Activated CD4-positive, alpha-beta T cell treated with anti-CD3 and anti-CD28 coated beads, Interleukin-2, Interleukin-4, amounts not matched to agents 100 ng/mL and 50 ng/mL, durations not matched to agents 16 hours and 8 hours (primary cell): ENCODE measurements around the gene LATS1.
"Not testable (repeated sequence)": the region's sequence is repeated elsewhere in the genome, so short reads cannot be mapped to it uniquely, and the experiment has no call there.

Source experiments
- DNase-seq: peaks from one replicate; pipeline ENCODE4 v3.0.0-alpha.2; 2020; ENCODE audit warnings: low spot score

Gene LATS1

DNA sequence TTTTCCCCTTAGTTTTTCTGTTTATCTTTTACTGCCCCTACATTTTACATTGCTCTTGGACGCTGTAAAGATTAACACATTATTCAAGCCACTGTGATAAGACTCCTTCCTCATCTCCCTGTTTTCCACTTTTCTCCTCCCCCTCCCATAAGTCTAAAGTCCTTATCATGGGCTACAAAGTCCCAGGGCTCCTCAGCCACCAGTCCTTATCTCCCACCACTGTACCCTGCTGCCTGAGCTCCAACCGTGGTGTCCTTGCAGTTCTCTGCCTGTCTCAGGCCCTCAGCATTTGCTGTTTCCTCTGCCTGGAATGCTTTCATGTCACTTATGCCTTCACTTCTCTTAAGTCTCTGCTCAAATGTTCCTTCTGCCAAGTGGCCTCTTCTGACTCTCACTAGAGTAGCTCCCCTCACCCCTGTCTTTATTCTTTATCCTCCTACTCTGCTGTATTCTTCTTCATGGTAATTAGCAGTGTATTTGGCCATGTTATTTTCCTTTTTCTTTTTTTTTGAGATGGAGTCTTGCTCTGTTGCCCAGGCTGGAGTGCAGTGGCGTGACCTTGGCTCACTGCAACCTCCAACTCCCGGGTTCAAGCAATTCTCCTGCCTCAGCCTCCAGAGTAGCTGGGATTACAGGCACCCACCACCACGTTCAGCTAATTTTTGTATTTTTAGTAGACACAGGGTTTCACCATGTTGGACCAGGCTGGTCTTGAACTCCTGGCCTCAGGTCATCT is 10.8 kb upstream of the LATS1 start:
- no peak for DNase-seq

DNA sequence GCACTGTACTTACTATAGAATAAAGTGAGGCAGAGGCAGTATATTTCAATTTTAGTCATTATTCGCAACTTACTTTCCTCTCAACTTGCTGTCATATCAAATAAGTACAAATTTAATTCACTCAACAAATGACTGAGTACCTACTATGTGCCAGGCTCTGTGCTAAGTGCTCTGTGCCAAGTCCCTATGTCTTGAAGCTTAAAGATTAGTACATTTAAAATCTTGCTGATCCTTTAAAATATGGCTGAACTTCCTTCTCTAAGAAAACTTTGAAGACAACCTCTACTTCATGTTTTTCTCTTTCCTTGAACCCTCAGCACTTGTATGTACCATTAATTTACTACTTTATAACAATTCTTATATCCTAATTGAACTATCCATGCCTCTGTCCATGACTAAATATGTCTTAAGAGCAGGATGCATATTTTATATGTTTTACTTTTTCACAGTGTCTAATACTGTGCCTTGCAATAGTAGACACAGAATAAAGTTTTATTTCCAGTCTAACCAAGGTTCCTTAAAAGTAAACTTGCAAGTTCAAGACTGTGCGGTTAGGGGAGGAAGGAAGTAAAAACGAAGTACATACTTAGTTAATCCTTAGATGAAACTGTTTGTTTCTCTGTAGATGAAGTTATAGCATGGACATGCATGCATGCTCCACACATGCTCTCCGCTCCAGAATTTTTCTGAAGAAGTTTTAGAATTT is 10.0 kb upstream of the LATS1 start:
- DNase-seq, result no peak

DNA sequence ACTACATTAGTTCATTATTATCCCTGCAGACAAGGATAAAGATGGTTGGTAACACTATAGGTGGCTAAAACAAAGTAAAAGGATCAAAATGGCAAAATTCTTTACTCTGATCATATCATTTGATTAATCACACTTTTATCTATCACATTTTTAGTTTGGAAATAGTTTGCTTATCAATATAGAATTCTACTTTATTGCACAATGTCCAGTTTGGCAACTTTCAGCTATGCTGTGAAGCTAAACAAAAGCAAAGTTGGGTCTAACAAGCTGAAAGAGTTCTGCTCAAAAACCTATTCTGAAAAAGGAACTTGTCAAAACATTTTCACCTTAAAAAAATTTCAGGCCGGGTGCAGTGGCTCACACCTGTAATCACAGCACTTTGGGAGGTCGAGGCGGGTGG is 7.9 kb upstream of the LATS1 start:
- no peak for DNase-seq

DNA sequence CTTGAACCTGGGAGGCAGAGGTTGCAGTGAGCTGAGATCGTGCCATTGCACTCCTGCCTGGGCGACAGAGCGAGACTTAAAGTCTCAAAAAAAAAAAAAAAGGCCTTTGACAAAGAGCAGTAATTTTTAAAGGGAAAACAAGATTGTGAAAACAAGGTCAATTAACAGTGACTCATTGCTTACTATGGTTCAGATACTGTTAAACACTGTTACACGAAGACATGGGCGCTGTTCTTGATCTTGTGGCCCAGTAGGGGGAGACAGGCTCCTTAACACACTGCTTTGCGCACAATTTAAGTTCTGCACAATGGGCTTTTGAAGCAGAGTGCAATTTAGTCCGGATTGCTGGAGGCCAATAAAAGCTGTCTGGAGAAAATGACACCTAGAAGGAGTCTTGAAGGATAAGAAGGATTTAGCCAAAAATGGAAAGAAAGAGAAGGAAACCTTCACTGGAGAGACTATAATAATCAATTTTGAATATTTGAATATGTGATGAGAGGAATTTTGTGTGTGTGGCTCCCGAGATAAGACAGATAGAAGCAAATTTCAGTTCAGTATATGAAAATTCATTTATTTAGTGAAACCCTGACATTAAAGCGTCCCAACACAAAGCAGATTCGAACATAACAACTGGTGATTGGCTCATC is 6.0 kb upstream of the LATS1 start:
- DNase-seq, result peak; percentile 60

DNA sequence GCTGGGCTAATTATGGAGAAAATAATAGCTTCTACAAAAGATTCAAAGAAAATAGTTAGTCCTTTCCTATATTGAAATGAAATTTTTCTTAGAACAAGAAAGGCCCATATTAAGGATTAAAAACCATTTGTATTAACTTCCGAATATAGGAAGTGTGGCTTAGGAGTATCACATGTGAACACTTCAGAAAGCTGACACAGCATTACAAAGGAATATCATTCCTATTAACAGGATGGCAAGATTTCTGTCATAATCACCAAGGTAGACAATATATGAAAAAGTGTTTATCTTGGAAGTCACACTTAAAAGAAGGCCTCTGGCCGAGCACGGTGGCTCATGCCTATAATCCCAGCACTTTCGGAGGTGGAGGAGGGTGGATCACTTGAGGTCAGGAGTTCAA is 5.4 kb upstream of the LATS1 start:
- no peak for DNase-seq

DNA sequence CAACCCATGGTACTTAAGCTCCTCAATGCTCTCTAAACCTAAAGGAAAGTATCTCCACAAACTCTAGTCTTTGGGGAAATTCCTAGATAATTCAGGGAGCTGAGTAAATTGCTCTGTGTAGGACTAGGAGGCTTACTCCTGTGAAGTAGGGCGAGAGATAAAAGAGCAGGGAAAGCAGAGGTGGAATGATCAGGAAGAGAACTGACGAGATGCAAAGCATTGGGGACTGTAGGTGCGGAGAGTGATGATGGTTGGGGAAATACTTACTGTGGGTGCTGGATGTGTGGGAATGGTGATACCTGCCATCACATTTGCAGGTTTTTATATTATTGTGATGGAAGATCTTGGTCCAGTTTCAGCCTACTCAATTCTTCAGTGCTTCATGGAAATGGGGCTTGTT is 1.6 kb upstream of the LATS1 start:
- no peak for DNase-seq

DNA sequence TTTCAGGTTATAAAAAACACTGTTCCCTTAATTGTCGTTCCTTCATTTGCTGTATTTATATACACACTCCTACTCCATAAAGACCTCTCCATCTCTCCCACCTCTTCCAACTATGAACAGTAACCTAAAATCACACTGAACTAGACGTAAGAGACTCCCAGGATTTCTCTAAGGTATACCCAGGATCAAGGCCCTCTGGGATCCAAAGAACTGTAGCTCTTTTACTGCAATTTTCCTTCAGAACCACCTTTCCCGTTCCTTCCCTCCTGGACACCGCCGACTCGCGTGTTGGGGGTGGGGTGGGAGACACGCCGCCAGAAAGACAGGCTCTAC is 680 bp downstream of the LATS1 start:
- DNase-seq, result no peak

DNA sequence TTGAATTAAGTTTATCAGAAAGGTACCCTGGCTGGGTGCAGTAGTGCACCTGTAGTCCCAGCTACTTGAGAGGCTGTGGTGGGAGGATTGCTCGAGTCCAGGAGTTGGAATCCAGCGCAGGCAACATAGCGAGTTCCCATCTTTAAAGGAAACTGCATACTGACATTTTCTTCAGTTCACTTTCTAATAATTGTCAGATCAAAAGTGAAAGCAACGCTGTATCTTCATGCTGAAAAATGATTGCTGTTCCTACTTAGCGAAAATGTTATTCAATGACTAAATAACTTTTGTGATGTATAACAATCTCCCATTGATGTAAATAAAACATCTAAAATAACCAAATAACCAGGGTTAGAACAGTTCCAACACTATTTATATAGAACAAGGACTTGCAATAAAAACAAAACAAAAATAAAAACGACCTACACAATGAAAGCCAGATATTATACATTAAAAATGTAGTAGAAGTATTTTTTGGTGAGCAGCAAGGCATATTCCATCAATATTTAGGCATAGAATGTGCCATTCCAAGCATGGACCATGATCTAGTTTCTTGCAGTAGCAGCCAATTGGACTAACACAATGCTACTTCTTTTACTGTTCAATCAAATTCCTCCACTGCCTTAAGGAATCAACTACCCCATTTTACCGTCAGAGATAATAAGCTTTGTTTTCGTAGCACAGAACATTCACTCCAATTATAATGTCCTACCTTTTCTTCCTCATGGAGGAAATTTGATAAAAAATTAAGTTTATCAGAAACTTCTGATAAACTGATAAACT is 1.5 kb downstream of the LATS1 start:
- peak; percentile 44 for DNase-seq

DNA sequence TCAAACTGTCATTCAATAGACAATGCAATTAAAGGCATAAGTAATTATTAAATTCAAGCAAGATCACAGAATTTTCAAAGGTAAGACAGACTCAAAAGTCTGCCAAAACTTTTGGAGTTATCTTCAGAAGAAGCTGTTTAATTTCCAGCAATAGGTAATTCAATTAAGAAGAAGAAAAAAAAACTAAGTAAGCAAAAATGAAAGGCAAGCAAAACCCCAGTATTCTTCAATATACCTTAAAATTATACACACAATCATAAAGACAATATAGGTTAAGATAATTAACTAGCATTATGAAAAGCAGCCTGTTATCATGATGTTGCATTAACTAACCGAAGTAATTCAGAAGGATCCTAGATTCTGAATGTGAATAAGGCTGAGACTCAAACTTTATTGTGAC is 3.5 kb downstream of the LATS1 start:
- DNase-seq, result no peak

DNA sequence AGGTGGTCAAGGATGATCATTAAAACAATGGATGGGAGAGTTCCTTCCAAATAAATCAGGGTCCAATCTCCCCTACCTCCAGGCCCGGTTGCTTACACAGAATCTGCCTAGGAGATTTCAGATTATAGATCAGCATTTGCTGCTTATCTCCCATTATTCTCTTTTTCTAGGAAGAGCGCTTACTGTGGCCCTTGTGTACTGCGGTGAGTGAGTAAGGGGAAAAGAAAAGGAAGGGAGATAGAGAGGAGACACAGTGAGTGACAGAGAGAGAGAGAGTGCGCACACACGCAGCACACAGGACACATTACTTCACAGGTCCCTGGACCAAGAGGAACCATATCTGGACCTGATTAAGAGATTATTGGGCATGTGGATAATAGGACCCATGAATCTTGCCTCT is 6.2 kb downstream of the LATS1 start:
- no peak for DNase-seq

DNA sequence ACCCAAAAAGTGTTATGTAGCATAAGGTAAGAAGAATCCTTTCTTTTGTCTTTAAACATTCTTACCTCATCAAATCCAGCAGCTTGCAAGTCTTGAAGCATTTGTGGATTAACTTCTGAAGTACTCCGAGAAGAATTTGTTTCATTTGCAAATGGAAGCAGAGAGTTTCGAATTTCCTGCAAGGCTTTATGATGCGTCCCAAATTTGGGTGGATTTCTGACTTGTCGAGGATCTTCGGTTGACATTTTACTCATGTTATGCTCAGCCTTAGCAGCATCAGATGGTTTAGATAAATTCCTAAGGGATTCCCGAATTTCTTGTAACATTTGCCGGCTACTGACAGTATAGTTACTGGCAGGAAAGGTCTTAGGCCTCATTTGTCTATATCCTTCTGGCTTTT is 16.2 kb downstream of the LATS1 start:
- DNase-seq, result no peak

DNA sequence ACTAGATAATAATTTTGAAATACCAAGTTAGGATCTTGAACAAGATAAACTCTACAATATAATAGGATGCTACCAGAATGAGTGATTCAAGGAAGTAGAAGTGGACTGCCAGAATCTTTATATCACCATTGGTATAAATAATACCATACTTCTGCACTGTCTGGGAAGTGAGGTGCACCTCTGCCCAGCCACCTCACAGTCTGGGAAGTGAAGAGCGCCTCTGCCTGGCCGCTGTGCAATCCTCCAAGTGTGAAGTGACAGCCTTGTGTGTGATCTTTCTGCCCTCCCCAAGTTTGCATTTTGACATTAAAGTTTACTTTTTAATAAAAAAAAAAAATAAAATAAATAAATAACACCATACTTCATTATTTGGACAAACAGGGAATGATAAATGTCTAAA is 18.8 kb downstream of the LATS1 start:
- DNase-seq, result no peak

DNA sequence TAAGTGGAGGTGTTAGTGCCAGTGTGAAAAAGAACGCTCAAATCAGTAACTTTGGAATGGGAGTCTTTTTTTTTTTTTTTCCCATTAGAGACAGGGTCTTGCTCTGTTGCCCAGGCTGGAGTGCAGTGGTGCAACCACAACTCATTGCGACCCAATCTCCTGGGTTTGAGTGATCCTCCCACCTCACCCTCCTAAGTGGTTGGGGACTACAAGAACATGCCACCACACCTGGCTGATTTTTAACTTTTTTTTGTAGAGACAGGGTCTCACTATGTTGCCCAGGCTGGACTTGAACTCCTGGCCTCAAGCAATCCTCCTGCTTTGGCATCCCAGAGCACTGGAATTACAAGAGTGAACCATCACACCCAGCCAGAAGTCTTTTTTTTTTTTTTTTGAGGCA is 19.7 kb downstream of the LATS1 start:
- no peak for DNase-seq

DNA sequence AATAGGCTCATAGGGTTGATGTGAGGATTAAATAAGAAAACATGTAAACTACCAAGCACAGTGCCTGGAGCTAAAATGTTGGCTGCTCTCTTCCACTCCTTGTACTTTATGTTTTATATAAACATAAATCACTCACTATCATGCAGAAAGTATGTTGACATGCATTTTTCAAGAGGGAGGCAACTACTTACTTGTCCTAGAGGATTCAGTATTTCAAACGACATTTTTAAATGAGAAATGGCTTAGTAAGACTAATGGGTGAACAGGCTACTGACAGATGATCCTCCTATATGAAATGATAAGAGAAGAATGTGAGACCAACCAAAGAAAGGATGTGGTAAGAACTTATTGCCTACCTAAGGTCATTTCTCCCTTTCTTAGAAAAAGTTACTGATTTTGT is 21.0 kb downstream of the LATS1 start:
- no peak for DNase-seq

DNA sequence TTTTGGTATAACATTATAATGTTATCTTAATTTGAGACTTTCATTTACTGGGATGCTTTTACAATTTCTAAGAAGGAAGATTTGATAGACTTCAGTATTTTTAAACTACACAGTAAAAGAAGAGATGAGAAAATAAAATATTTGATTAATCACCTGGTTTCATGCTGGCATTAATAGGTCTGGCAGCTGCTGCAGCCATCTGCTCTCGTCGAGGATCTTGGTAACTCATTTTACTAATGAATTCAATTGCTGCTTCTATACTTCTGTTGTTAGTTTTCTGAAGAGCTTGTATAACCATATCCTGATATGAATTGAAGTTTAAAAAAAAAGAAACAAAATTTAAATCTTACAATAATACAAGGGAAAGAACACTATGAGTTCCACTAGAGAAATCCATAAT is 23.0 kb downstream of the LATS1 start:
- DNase-seq, result no peak

DNA sequence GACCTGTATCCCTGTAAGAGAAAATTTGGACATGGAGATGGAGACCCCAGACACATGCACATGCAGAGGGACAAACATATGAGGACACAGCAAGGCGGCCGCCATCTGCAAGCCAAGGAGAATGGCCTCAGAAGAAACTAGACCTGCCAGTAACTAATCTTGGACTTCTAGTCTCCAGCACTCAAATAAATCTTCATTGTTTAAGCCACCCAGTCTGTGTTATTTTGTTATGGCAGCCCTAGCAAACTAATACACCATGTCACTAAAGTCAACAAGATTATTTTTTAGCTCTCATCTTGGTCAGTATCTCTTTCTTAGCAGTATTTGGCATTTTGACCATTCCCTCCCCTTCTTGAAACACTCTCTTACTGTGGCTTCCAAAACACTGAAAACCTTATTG is 26.7 kb downstream of the LATS1 start:
- no peak for DNase-seq

DNA sequence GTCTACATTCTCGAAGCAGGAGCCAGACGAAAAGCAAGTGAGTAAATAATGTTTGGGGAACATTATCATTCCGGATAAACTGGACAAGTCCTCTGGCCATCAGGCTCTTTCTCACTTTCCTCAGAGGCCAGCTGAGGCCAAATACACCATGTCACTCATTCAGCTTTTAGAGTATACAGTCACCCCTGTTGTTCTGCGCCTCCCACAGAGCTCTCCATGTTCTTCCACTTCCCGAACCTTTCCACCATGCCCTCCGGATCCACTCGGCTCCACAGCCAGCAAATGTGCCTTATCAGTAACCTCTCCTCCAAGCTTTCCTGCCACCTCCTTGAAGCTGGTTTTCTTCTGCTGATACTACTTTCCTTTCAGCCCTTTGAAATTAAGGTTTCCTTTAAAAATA is 31.7 kb downstream of the LATS1 start:
- no peak for DNase-seq

DNA sequence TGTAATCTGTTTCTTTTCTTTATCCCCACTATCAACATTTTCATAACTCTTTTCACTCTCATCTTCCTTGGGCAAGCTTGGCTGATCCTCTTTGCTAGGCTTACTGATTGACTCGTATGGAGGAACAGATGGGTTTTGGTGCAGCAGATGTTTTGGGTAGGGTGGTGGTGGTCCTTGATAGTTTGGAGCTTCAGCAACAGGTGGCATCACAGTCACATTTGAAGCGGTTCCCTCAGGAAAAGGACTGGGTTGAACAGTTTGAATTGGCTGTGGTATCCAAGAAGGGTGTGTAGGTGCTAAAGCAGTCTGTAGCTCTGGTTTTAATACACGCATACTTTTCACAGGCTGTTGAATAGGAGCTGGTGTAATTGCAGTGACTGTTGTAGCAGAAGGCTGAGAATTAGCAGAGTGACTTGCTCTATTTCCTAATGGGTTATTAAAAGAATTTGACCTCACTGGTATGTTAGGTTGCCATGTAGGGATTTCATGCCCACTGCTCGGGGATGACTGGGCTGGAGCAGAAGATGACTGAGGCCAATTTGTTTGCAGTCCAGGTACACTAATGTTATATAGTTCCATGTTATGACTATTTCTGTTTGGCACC is 34.5 kb downstream of the LATS1 start:
- DNase-seq, result no peak

DNA sequence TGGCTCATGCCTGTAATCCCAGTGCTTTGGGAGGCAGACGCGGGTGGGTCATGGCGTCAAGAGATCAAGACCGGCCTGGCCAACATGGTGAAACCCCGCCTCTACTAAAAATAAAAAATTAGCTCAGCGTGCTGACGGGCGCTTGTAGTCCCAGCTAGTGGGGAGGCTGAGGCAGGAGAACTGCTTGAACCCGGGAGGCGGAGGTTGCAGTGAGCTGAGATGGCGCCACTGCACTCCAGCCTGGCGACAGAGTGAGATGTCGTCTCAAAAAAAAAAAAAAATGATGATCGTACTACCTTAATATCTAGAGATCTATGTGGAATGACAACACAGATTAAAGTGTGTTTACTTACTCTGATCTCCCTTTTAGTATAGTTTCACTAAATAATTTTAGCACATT is 36.1 kb downstream of the LATS1 start:
- DNase-seq, result not testable (repeated sequence)

DNA sequence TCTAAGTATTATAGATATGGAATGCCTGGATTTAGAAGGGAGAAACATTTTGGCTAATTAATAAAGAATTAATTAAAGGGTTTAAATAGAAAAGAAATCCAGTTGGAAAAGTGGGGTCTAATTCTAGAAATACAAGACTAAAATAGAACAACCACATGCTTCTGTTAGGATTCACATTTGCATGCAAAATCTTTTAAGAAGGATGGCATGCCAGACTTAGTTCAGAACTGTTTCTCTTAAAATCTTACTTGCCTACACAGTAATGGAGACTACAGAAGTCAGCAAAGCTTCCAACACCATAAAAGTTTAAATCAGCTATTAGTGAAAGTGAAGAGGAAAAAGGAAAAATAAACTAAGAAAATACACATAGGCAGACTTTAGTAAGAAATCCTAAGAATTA is 36.7 kb downstream of the LATS1 start:
- no peak for DNase-seq

DNA sequence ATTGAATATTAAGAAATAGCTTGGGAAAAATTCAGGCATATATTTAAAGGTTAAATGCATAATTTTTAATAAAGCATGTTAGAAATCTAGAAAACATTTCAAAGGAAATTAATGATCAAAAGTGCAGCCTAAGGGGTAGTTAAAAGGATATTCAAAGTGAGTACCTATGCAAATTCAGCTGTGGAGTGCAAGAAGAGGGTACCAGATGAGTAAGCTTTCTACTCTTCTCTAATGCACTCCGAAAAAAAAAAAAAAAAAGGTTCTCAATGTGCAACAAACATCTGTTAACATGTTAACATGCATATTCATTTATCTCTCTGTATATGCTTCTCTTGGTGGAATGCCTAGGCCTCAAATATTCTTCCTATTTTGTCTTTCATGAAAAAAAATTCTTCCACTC is 37.4 kb downstream of the LATS1 start:
- DNase-seq, result no peak

DNA sequence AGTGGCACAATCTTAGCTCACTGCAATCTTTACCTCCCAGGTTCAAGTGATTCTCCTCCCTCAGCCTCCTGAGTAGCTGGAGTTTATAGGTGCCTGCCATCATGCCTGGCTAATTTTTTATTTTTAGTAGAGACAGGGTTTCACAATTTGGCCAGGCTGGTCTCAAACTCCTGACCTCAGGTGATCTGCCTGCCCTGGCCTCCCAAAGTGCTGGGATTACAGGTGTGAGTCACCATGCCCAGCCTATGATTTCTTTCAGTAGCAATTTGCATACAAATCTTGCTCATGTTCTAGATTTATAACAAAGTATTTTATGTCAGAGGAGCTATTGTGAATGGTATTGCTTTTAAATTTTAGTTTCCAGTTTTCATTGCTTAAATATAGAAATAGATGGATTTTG is 45.6 kb downstream of the LATS1 start:
- DNase-seq, result not testable (repeated sequence)
